Fibroblast of lung (primary cell): ENCODE results near the gene IDH2. TPM values are rescaled to one million over a fixed set of nuclear protein-coding genes. Genes with fewer than 3 reads are reported as not detected.

Source experiments
- DNase-seq, 2 donors: peaks; one replicate each; pipeline versions ENCODE4 v3.0.0 to v3.0.0-alpha.2; 2010; ENCODE audit warnings: low read depth in 2 of 2
- H2AFZ ChIP-seq: 2 replicates; pipeline ENCODE4 v1.5.1; 2012; ENCODE audit warnings: low read length, control low read depth, inconsistent platforms
- H3K27ac ChIP-seq: 2 replicates; pipeline ENCODE4 v1.5.1; 2011; ENCODE audit warnings: low read length, control low read depth; ENCODE audit not compliant: insufficient read depth
- H3K27me3 ChIP-seq: 2 replicates; pipeline ENCODE4 v1.5.1; 2011; ENCODE audit warnings: mild to moderate bottlenecking, low read length; ENCODE audit not compliant: control insufficient read depth, insufficient read depth
- H3K36me3 ChIP-seq: 2 replicates; pipeline ENCODE4 v1.5.1; 2011; ENCODE audit warnings: low read length; ENCODE audit not compliant: control insufficient read depth, insufficient read depth
- H3K4me1 ChIP-seq: 2 replicates; pipeline ENCODE4 v1.5.1; 2011; ENCODE audit warnings: low read length; ENCODE audit not compliant: control insufficient read depth, insufficient read depth; ENCODE audit errors: extremely low read depth
- H3K4me2 ChIP-seq: 2 replicates; pipeline ENCODE4 v1.5.1; 2011; ENCODE audit warnings: low read length, control low read depth; ENCODE audit not compliant: insufficient read depth; ENCODE audit errors: extremely low read depth
- H3K4me3 ChIP-seq, 4 experiments: fragments of 200-600 bp in 1 of 4; sonication (generic) in 1 of 4; replicated peaks in 1 of 4; 2 replicates each; pipeline ENCODE4 v1.5.1; 2011 to 2016; ENCODE audit warnings: low read length in 4 of 4, low read depth in 3 of 4, mild to moderate bottlenecking in 3 of 4, control low read depth in 2 of 4, inconsistent platforms in 1 of 4, mixed read lengths in 1 of 4; ENCODE audit not compliant: insufficient read depth in 1 of 4; ENCODE audit errors: control extremely low read depth in 1 of 4
- H3K79me2 ChIP-seq: 2 replicates; pipeline ENCODE4 v1.5.1; 2012; ENCODE audit warnings: mild to moderate bottlenecking, low read length, inconsistent platforms; ENCODE audit not compliant: control insufficient read depth, insufficient read depth
- H3K9ac ChIP-seq: 2 replicates; pipeline ENCODE4 v1.5.1; 2011; ENCODE audit warnings: mild to moderate bottlenecking, low read length, control low read depth; ENCODE audit not compliant: insufficient read depth
- H3K9me3 ChIP-seq: 2 replicates; pipeline ENCODE4 v1.5.1; 2012; ENCODE audit warnings: low read depth, low read length; ENCODE audit not compliant: control insufficient read depth, insufficient read depth
- H4K20me1 ChIP-seq: 2 replicates; pipeline ENCODE4 v1.5.1; 2011; ENCODE audit warnings: low read length; ENCODE audit not compliant: control insufficient read depth, insufficient read depth; ENCODE audit errors: extremely low read depth
- EZH2 ChIP-seq: IDR thresholded peaks from 2 replicates; pipeline ENCODE4 v1.5.1; 2012; ENCODE audit warnings: low read length, control low read depth, mild to moderate bottlenecking; ENCODE audit errors: missing control alignments
- polyA plus RNA-seq, 2 donors: library from polyadenylated mRNA; depleted of rRNA in 1 of 2; stranded (reverse) in 1 of 2; unstranded in 1 of 2; fragments of >200 nt; gene quantifications; 2 replicates each; pipeline ENCODE4 v1.2.1, GENCODE V29; 2011 to 2012; ENCODE audit warnings: missing spikeins in 1 of 2
- total RNA-seq: library from RNA; depleted of rRNA; stranded (reverse); fragments of >200 nt; gene quantifications from 2 replicates; pipeline ENCODE4 v1.2.1, GENCODE V29; 2014
- TF ChIP-seq, protein P1 (sequence below), 2 donors: IDR thresholded peaks in 1 of 2; conservative IDR thresholded peaks in 1 of 2; 1 replicate in 1 of 2; 2 replicates in 1 of 2; pipeline ENCODE4 v1.5.1; 2011 to 2012; ENCODE audit warnings: low read length in 2 of 2, control low read depth in 1 of 2, inconsistent platforms in 1 of 2, low read depth in 1 of 2, mild to moderate bottlenecking in 1 of 2

Gene IDH2
- total and polyA plus RNA-seq, 2 donors (not counting 1 experiment from before 2014, with no cell fraction given) = 47.9 to 66.0 TPM

DNA sequence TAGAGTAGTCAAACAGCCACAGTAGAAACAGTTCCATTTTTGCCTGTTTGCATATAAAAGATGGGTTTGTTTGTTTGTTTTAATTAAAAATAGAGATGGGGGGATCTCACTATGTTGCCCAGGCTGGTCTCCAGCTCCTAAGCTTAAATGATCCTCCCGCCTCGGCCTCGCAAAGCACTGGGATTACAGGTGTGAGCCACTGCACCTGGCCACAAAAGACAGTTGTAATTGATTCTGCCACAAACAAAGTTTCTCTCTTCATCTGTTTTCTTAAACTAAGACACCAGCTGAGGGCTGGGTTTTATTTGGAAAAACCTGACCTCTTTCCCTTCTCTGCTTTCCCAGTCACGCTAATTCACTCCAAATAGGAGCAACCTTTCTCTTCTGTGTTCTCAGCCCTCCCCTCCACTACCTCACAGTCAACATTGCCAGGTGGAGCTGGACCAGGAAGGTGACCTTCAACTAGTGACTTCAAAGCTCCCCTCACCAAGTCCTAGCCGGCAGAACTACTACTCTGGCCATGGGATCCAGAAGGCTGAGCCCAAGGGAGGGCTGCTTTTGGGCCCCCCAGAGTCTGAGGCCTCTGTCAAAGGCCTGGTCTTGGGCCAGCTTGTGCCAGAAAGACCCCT lies 1.5 kb upstream of the IDH2 start:
- no peaks in the 10 kb centered on the region for H3K9me3 ChIP-seq
- H3K4me3 ChIP-seq = no peak overlapping the region
- no peaks in the 10 kb centered on the region for H4K20me1 ChIP-seq
- H3K27me3 ChIP-seq = no peaks in the 10 kb centered on the region
- H3K4me2 ChIP-seq = no peak overlapping the region
- H3K79me2 ChIP-seq = peaks cover 2% of the 10 kb centered on the region
- no peak overlapping the region for H3K27ac ChIP-seq
- no peak overlapping the region for H2AFZ ChIP-seq
- H3K36me3 ChIP-seq = no peaks in the 10 kb centered on the region
- H3K9ac ChIP-seq = no peak overlapping the region
- H3K4me1 ChIP-seq = peaks cover 21% of the 10 kb centered on the region
- TF ChIP-seq, protein P1, sequence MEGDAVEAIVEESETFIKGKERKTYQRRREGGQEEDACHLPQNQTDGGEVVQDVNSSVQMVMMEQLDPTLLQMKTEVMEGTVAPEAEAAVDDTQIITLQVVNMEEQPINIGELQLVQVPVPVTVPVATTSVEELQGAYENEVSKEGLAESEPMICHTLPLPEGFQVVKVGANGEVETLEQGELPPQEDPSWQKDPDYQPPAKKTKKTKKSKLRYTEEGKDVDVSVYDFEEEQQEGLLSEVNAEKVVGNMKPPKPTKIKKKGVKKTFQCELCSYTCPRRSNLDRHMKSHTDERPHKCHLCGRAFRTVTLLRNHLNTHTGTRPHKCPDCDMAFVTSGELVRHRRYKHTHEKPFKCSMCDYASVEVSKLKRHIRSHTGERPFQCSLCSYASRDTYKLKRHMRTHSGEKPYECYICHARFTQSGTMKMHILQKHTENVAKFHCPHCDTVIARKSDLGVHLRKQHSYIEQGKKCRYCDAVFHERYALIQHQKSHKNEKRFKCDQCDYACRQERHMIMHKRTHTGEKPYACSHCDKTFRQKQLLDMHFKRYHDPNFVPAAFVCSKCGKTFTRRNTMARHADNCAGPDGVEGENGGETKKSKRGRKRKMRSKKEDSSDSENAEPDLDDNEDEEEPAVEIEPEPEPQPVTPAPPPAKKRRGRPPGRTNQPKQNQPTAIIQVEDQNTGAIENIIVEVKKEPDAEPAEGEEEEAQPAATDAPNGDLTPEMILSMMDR (conservative IDR thresholded peaks at IDR 0.05 in 1 of 2, IDR thresholded peaks at IDR 0.05 in 1 of 2; ENCODE audit: low read depth in 1 of 2, low read length in 2 of 2) = no peak
- no peak for TF ChIP-seq EZH2
- DNase-seq = no peak

DNA sequence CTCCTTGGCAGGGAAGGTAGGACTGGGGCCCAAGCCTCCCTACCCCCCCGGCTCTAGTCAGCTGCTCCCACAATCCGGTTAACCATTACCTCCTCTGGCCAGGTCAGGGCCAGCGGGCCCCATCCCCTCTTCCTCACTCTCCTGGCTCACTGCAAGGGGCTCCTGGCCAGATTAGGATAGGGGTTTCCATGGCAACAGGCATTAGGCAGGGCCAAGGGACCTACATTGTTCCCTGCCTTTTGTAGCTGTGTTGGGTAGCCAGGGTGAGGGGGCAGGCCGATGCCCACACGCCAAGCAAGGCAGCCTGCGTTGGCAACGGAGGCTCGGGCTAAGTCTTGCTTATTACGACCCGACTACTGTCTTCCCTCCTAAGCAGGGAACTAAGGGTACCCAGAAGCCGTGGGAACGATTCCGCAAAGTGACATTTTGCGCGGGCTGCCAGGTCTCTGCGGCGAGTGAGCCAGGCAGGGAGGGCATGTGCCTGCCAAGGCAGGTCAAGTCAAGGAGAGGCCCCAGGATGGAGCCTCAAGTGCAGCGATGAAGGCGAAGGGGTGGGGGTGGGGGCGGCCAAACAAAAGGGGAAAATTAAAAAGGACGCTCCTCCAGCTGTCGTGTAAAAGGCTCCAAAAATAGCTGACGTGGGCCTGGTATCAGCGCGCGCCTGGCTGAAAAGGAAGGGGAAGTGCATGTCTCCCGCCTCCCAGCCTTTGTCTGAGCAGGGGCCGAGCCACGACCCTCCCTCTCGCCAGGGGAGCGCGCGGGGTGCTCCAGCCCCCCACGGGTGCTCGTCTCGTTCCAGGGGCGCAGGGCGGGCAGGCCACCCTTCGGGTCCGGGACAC lies 919 bp downstream of the IDH2 start:
- Histone ChIP-seq H3K4me1 (peaks cover 28% of the 10 kb centered on the region), H3K4me3 (peak overlapping the region; percentile 44 to 76 (median 68)), H3K27me3 (no peaks in the 10 kb centered on the region), H3K27ac (peak overlapping the region; percentile 69), H3K36me3 (no peaks in the 10 kb centered on the region), H3K9ac (peak overlapping the region; percentile 84), H4K20me1 (no peaks in the 10 kb centered on the region), H3K9me3 (no peaks in the 10 kb centered on the region), H3K4me2 (peak overlapping the region; percentile 97), H3K79me2 (peaks cover 2% of the 10 kb centered on the region), H2AFZ (peak overlapping the region; percentile 26)
- no peak for TF ChIP-seq EZH2
- peak in 1 of 2 donors; percentile 31 for DNase-seq

DNA sequence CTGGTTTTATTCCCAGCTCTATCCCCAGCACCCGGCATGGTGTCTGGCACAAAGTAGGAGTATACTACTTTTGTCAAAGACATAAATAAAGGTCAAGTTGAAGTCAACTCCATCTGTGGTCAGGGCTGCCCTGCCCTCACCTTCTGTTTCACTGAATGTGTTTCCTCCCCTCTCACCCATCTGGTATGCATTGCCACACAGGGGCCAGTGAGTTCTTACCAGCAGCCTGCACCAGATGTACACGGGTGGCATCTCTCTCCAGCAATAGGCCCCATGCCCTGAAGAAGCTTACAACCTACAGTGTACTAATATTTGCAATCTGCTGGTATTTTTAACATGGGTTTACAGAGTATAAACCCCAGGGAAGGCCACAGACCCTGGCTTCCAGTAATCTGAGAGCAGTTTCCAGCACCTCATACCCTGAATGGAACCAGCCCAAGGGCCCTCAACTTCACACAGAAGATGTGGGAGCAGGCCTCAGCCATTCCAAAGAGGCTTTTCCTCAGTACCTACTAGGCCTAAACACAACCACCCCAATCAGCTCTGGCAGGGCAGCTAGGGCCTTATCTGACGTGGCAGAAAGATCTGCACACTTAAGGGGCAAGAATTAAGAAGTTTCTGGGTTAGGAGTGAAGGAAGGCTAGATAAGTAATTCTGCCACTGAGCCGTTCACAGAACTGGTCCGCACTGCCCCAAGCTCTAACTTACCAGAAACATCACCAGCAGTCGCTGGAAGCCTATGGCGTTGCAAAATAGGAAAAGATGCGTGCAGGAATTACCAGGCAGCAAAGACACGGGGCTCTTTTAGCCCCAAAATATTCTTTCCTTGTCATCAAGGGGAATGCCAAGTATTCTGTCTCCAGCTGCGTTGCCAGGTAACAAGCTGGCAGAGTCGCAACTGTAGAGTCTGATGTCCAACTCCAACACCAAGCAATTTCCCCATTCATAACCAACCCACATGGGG lies 2.1 kb downstream of the IDH2 start:
- H3K36me3 ChIP-seq = no peaks in the 10 kb centered on the region
- H4K20me1 ChIP-seq = no peaks in the 10 kb centered on the region
- peaks cover 2% of the 10 kb centered on the region for H3K79me2 ChIP-seq
- peak overlapping the region; percentile 71 for H3K27ac ChIP-seq
- no peak overlapping the region for H3K9ac ChIP-seq
- TF ChIP-seq, protein P1 (conservative IDR thresholded peaks at IDR 0.05 in 1 of 2, IDR thresholded peaks at IDR 0.05 in 1 of 2; ENCODE audit: low read depth in 1 of 2, low read length in 2 of 2) = no peak
- no peak for TF ChIP-seq EZH2
- peak in 1 of 2 donors; percentile 80 for DNase-seq
- H3K4me2 ChIP-seq = peak overlapping the region; percentile 56
- H2AFZ ChIP-seq = no peak overlapping the region
- no peaks in the 10 kb centered on the region for H3K9me3 ChIP-seq
- H3K27me3 ChIP-seq = no peaks in the 10 kb centered on the region
- peaks cover 26% of the 10 kb centered on the region for H3K4me1 ChIP-seq
- H3K4me3 ChIP-seq = peak overlapping the region in 1 of 4 experiments; percentile 71
